HUDEP-2 (cell line): ENCODE results near the gene HIPK2.

Experiments used
- DNase-seq, 76 experiments: peaks; one replicate each; lab custom pipeline; 2025; ENCODE audit not compliant: unreplicated experiment in 76 of 76; lab: John Stamatoyannopoulos, UW

The HIPK2 gene

DNA sequence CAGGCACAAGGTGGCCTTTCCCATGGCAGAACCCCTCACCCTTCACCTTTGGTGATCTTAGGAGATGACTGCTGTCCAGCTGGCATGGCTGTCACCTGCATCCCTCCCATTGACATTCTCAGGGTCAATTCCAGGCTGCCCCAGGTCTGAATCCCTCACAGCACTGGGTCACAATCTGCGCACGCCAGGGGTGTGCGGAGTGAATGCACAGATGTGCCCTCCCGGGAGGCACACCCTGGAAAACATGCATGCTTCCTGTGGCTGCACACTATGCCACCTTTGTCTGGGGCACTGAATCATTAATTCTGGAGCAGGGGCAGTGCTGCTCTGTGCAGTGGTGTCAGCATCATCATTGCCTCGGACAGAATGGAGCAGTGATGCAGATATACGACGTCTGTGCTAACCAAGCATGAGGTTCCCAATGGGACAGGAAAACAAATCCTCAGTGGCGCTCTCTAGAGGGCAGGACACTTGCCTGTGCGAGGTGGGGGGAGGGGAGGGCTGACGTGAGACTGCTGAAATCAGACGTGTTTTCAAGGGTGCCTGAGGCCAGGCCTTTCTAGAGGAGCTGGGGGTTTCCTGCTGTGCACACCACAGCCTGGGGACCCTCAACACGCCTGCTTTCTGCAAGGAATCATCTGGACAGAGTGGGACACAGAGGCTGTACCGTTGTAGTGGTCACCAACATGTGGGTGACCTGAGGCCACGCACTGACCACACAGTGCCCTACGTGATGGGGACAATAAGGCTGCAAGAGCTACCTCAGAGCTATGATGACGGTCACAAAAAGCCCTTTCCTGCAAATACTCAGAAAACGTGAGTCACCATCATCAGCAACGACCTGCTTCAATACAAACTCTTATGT lies 77.9 kb downstream of the HIPK2 start:
- DNase-seq: no peak

- DNase-seq: no peak
Measured at GRCh38 chr7:139698844-139699243, 79.0 kb downstream of the HIPK2 start.

DNA sequence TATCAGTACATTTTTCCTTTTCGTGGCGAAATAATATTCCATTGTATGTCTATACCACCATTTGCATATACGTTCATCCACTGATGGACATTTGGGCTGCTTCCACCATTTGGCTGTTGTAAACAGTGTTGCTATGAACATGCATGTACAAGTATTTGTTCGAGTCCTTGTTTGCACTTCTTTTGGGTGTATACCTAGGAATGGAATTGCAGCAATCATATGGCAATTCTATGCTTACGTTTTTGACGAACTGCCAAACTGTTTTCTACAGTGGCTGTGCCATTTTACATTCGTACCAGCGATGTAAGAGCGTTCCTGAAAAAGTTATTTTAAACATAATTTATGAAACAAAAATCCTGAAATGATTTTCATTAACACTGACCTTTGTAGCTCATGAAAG lies 79.5 kb downstream of the HIPK2 start:
- no peak for DNase-seq

DNA sequence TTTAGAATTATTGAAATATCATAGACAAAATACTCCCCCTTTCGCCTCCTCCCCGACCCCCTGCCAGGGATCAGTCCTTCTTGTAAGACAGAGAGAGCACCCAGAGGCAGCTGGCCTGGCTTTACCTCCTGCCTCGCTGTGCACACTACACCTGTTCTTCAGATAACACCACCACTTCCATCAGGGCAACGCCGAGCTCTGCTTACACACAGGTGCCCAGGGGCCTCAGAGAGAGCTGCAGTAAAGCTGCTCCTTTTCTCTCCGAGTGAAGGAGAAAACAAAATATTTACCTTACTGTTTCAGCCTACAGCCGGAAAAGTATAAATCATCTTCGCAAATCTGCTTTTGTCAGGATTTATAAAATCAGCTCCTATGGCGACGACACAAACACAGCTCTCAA lies 80.7 kb downstream of the HIPK2 start:
- no peak for DNase-seq

DNA sequence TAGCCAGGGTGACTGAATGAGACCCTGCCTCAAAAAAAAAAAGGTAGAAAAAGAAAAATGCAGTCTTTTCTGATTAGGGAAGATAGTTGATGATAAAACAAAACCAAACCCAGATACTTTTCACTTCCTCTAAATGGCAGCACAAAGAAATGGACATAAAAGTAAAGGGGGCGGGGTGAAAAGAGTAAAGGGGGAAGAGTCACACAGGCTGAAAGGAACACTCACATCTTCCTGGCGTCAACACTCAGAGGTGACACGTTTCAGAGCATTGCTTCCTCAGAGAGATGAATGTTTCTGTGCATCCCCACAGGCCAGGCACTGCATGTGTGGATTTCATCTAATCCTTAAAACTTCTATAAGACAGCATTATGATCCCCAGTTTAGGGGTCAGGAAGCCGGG lies 81.2 kb downstream of the HIPK2 start:
- no peak for DNase-seq

- DNase-seq: no peak
Measured at GRCh38 chr7:139695588-139695987, 82.2 kb downstream of the HIPK2 start.

DNA sequence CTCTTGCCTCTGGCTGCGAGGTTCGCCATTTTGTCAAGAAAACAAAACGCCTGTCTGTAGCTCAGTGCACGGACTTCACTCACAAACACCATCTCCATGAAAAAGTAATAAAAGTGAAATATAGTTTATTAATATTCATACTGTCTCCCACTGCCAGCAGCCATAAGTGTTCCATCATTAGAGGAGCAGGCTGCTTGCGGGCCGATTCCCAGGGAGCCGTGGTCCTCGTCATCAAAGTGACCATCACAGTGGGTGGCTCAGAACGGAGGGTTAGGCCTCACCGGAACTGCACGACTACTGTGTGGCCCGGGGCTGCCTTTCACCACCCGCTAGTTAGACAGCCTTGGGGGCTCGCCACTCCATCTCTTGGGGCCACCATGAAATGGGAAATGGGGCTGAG lies 82.7 kb downstream of the HIPK2 start:
- no peak for DNase-seq

GRCh38 chr7:139694389-139694676 lies 83.5 kb downstream of the HIPK2 start:
- no peak for DNase-seq

DNA sequence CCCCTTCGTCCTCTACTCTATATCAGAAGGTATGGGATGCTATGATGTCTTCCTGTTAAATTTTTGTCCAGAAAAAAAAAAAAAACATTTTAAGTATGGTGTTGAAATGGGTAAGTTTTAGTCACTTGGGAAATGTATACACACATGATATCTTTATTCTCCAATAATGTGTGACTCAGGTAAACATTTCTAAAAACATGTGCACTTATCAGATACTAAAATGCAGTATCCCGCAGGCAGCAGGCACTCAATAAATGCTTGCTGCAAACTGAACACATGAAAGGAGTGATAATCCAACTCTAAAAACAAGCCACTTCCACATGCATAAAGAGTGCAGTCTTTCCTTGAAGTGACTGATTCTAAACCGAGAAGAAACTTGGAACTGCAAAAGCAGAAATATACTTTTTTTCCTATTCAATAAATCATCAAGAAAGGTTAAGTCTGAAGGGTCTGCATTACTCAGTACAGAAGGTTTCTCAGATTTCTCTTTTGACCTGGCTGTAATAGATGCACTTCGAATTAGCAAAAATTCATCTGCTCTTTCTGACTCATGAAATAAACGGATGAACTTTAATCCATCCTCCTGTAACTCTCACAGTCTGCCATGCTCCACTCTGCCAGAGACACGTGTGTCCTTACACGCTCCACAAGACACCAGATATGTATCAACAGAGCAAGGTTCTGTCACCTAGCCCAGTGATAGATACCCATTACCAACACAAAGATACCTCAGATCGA lies 84.0 kb downstream of the HIPK2 start:
- no peak for DNase-seq

DNA sequence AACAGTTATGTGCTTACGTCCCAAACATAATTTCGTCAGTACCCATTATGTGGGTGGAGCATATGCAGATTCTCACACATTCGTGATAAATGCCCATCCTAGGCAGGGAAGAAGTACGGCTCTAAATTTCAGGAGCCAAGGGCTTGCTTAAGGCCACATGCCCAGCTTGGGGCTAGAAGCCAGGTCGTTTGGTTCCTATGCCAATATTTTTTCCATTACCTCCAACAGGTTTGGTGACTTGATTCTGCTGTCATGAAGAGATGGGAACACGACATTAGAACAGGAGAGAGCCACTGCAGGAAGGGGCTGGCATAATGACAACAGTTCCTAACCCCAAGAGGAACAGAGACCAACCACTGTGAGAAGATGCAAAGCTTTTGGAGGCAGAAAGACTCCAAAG lies 85.1 kb downstream of the HIPK2 start:
- no peak for DNase-seq

GRCh38 chr7:139691253-139691781 lies 86.5 kb downstream of the HIPK2 start:
- no peak for DNase-seq

DNA sequence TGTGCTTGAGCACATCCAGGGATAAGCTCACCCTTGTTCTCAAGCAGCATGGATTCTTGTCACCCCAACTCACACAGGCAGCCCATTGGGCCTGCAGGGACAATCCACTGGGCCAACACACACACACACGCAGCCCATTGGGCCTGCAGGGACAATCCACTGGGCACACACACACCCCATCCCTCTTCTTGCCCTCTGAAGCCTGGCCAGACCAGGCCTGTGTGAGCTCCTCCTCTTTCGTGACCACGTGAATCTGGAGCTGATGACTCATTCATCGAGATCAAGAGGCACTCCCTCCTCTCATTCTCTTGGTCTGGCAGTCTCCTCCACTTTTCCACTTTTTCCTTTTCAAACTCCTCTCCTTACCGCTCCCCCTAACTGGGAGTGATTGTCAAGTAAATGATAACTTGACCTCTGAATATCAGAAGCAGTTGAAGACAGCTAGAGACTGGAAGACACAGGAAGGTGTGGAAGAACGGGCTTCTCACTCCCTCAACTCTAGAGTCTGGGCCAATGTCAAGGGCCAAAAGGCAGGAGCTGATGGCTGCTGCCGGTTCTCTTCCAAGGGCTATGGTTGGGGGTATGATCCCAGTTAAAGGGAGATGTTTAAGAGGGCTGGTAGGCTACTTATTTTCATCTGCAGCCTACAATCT lies 89.7 kb downstream of the HIPK2 start:
- DNase-seq: peak in 12 of 76 experiments; percentile 0 to 32 (median 10)

GRCh38 chr7:139687211-139687954 lies 90.4 kb downstream of the HIPK2 start:
- DNase-seq: no peak

- DNase-seq: no peak
Measured at GRCh38 chr7:139683137-139683921, 94.5 kb downstream of the HIPK2 start.

DNA sequence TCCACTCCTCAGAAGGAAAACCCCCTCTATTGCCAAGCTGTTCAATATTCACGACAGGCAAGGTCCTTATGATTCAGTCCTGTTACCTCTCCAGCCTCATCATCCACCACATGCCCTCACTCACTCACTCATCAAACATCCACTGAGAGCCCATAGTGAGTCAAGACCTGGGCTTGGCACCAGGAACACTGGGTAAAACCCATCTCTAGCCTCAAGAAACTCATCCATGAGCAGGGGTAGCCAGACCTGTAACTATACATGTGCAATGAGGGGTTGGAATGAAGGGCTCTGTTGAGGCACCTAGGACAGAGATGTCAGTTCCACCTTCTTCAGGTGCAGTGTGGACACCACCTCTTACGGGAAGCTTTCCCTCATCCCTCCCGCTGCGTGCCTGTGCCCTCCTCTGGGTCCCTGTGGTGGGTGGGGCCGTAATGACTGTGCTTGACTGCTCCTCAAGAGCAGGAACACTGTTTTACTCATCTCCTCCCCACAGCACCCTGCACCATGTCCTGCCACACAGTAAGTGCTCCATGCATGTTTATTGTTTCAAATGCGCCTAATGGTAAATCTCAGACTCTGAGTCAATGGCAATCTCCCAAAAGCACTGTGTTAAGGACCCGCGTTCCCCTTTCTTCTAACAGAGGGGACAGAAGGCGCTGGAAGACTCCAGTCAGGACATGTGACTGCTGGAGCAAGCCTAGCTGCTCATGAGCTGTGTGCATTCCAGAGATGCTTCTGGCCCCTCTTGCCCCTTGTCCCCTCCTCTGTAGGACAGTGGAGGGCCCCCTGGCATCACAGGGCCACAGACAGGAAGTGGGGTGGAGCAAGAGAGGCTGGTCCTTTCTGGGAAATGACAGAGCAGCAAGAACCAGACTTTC lies 95.4 kb downstream of the HIPK2 start:
- DNase-seq: no peak

- no peak for DNase-seq
Measured at GRCh38 chr7:139681812-139682135, 96.0 kb downstream of the HIPK2 start.

GRCh38 chr7:139681463-139681755 lies 96.4 kb downstream of the HIPK2 start:
- no peak for DNase-seq

GRCh38 chr7:139680676-139681462 lies 96.9 kb downstream of the HIPK2 start:
- peak in 12 of 76 experiments; percentile 1 to 49 (median 16) for DNase-seq
